PC-9 (cell line): ENCODE data around the gene SARS2.

Experiments used
- EZH2 ChIP-seq: fragments of 200-600 bp; sonication (generic); IDR thresholded peaks from 2 replicates; pipeline ENCODE4 v1.8.0; 2017; ENCODE audit warnings: antibody characterized with exemption, low read depth
- TF ChIP-seq, protein P1 (sequence below): fragments of 200-600 bp; sonication (generic); conservative IDR thresholded peaks from 2 replicates; pipeline ENCODE4 v1.6.1; 2017; ENCODE audit warnings: mixed run types, antibody characterized with exemption, mild to moderate bottlenecking, moderate library complexity

DNA sequence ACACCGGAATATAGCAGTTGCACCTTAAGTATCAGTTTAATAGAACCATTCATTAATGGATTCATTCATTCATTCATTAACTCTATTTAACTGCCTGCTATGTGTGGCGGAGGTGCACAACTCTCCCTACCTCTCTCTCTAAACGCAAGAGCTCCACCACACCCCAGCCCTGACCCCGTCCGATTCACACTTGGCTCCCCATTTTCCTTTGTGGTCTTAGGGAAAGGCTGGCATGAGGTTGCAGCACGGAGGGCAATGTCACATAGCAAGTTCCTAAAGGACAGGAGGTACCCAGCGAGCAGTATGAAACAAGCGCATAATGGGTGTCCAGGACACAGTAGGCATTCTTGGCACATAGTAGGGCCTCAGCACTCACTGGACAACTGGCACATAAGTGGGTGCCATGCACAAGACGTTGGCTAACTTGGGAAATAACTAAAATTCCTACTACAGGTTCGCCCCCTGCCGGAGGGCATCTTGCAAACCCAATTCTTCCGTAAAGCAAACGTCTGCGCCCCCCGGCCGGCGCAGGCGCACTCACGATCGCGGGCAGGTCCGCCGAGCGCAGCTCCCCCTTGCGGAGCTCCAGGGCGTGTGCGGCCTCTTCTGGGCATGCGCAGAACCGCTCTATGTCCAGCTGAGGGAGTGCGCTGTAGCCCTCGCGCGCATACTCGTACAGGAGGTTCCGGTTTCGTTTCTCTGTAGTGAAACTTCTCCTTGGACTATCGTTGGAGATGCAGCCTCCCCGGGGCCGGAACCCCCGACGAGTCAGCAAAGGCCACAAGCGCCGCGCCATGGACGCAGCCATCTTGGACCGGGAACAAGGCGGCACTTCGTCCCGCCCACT is at the start of gene SARS2:
- TF ChIP-seq, protein P1, sequence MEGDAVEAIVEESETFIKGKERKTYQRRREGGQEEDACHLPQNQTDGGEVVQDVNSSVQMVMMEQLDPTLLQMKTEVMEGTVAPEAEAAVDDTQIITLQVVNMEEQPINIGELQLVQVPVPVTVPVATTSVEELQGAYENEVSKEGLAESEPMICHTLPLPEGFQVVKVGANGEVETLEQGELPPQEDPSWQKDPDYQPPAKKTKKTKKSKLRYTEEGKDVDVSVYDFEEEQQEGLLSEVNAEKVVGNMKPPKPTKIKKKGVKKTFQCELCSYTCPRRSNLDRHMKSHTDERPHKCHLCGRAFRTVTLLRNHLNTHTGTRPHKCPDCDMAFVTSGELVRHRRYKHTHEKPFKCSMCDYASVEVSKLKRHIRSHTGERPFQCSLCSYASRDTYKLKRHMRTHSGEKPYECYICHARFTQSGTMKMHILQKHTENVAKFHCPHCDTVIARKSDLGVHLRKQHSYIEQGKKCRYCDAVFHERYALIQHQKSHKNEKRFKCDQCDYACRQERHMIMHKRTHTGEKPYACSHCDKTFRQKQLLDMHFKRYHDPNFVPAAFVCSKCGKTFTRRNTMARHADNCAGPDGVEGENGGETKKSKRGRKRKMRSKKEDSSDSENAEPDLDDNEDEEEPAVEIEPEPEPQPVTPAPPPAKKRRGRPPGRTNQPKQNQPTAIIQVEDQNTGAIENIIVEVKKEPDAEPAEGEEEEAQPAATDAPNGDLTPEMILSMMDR: peak; percentile 93
- TF ChIP-seq EZH2: no peak
